ENCODE results near the gene FFAR3.

GRCh38 chr19:35404879-35405622 is 46.8 kb downstream of the FFAR3 start:
- TF ChIP-seq REST (tag by site-specific recombination; IDR thresholded peaks at IDR 0.05) = no peak
- TF ChIP-seq ZNF19 (tag by site-specific recombination; IDR thresholded peaks at IDR 0.05; ENCODE audit: low read depth) = no peak
- no peak for TF ChIP-seq ZNF530 (tag by site-specific recombination; IDR thresholded peaks at IDR 0.05; ENCODE audit: low read depth)
- TF ChIP-seq, protein P1, sequence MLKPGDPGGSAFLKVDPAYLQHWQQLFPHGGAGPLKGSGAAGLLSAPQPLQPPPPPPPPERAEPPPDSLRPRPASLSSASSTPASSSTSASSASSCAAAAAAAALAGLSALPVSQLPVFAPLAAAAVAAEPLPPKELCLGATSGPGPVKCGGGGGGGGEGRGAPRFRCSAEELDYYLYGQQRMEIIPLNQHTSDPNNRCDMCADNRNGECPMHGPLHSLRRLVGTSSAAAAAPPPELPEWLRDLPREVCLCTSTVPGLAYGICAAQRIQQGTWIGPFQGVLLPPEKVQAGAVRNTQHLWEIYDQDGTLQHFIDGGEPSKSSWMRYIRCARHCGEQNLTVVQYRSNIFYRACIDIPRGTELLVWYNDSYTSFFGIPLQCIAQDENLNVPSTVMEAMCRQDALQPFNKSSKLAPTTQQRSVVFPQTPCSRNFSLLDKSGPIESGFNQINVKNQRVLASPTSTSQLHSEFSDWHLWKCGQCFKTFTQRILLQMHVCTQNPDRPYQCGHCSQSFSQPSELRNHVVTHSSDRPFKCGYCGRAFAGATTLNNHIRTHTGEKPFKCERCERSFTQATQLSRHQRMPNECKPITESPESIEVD (tag by site-specific recombination; IDR thresholded peaks at IDR 0.05) = no peak
- no peak for TF ChIP-seq ZNF311 (tag by site-specific recombination; IDR thresholded peaks at IDR 0.05; ENCODE audit: borderline replicate concordance)
- TF ChIP-seq ZNF274 (IDR thresholded peaks at IDR 0.05; ENCODE audit: low read length) = no peak
- no peak for TF ChIP-seq ZNF274 (tag by site-specific recombination; IDR thresholded peaks at IDR 0.05; ENCODE audit: borderline replicate concordance)
- TF ChIP-seq, protein P2, sequence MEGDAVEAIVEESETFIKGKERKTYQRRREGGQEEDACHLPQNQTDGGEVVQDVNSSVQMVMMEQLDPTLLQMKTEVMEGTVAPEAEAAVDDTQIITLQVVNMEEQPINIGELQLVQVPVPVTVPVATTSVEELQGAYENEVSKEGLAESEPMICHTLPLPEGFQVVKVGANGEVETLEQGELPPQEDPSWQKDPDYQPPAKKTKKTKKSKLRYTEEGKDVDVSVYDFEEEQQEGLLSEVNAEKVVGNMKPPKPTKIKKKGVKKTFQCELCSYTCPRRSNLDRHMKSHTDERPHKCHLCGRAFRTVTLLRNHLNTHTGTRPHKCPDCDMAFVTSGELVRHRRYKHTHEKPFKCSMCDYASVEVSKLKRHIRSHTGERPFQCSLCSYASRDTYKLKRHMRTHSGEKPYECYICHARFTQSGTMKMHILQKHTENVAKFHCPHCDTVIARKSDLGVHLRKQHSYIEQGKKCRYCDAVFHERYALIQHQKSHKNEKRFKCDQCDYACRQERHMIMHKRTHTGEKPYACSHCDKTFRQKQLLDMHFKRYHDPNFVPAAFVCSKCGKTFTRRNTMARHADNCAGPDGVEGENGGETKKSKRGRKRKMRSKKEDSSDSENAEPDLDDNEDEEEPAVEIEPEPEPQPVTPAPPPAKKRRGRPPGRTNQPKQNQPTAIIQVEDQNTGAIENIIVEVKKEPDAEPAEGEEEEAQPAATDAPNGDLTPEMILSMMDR (tag by site-specific recombination; IDR thresholded peaks at IDR 0.05) = no peak
- TF ChIP-seq, protein P3, sequence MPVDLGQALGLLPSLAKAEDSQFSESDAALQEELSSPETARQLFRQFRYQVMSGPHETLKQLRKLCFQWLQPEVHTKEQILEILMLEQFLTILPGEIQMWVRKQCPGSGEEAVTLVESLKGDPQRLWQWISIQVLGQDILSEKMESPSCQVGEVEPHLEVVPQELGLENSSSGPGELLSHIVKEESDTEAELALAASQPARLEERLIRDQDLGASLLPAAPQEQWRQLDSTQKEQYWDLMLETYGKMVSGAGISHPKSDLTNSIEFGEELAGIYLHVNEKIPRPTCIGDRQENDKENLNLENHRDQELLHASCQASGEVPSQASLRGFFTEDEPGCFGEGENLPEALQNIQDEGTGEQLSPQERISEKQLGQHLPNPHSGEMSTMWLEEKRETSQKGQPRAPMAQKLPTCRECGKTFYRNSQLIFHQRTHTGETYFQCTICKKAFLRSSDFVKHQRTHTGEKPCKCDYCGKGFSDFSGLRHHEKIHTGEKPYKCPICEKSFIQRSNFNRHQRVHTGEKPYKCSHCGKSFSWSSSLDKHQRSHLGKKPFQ (tag by site-specific recombination; IDR thresholded peaks at IDR 0.05) = no peak
- no peak for TF ChIP-seq YY1 (tag by site-specific recombination; IDR thresholded peaks at IDR 0.05)
- no peak for TF ChIP-seq ZFP37 (tag by site-specific recombination; IDR thresholded peaks at IDR 0.05)
- no peak for TF ChIP-seq GLIS2 (tag by site-specific recombination; IDR thresholded peaks at IDR 0.05)

Data from HEK293 (cell line).